HFFc6 (cell line): ENCODE measurements around the gene CD44. TPM values are rescaled to one million over a fixed set of nuclear protein-coding genes. Genes with fewer than 3 reads are reported as not detected.

ENCODE experiments used
- DNase-seq: peaks from one replicate; pipeline ENCODE4 v3.0.0-alpha.2; 2018
- H3K27ac Mint-ChIP-seq: 2 replicates; pipeline ENCODE4 v1.8.0; 2020; ENCODE audit warnings: mild to moderate bottlenecking, mixed read lengths
- H3K27me3 Mint-ChIP-seq: 2 replicates; pipeline ENCODE4 v1.8.0; 2021; ENCODE audit warnings: mild to moderate bottlenecking, moderate library complexity, mixed read lengths; ENCODE audit not compliant: insufficient read depth
- H3K36me3 Mint-ChIP-seq: 2 replicates; pipeline ENCODE4 v1.8.0; 2021; ENCODE audit warnings: low read depth, mixed read lengths
- H3K4me1 Mint-ChIP-seq: 2 replicates; pipeline ENCODE4 v1.8.0; 2020; ENCODE audit warnings: low read depth, mixed read lengths
- H3K4me3 Mint-ChIP-seq: 2 replicates; pipeline ENCODE4 v1.8.0; 2020; ENCODE audit warnings: mild to moderate bottlenecking, moderate library complexity, mixed read lengths
- H3K9me3 Mint-ChIP-seq: 2 replicates; pipeline ENCODE4 v1.8.0; 2020; ENCODE audit warnings: mild to moderate bottlenecking, mixed read lengths
- CTCF ChIP-seq: fragments of 200-600 bp; sonication (generic); IDR thresholded peaks from 2 replicates; pipeline ENCODE4 v1.5.0; 2021; ENCODE audit warnings: antibody characterized with exemption, mild to moderate bottlenecking
- total RNA-seq, 6 experiments: library from RNA; stranded (reverse); fragmentation: NEBNext Ultra II Directional; extraction: Animal tissue kit (Norgen Biotek cat#: 25700); gene quantifications; 2 replicates in 1 of 6; 3 replicates in 5 of 6; pipeline ENCODE4 v1.2.3, GENCODE V29; 2021

The CD44 gene
- total RNA-seq, 6 experiments from 2014 or later = 1,912 to 2,221 (median 2,175) TPM

- DNase-seq = no peak
- H3K27ac Mint-ChIP-seq = no peak overlapping the region
Observed at GRCh38 chr11:35112846-35113105, 26.2 kb upstream of the CD44 start.

GRCh38 chr11:35114906-35115687 is 23.9 kb upstream of the CD44 start:
- H3K9me3 Mint-ChIP-seq = no peaks in the 10 kb centered on the region
- H3K27me3 Mint-ChIP-seq = peaks cover 4% of the 10 kb centered on the region
- H3K4me1 Mint-ChIP-seq = peaks cover 49% of the 10 kb centered on the region
- DNase-seq = no peak
- H3K4me3 Mint-ChIP-seq = no peak overlapping the region
- no peak overlapping the region for H3K27ac Mint-ChIP-seq
- no peaks in the 10 kb centered on the region for H3K36me3 Mint-ChIP-seq
- TF ChIP-seq CTCF = no peak

More at GRCh38 chr11:35112846-35113105, 26.2 kb upstream of the CD44 start:
- no peak overlapping the region for H3K4me3 Mint-ChIP-seq
- no peaks in the 10 kb centered on the region for H3K36me3 Mint-ChIP-seq
- no peak for TF ChIP-seq CTCF
- peaks cover 57% of the 10 kb centered on the region for H3K4me1 Mint-ChIP-seq
- H3K9me3 Mint-ChIP-seq = no peaks in the 10 kb centered on the region
- H3K27me3 Mint-ChIP-seq = peaks cover 2% of the 10 kb centered on the region; the same call in 1 of the 2 replicates

DNA sequence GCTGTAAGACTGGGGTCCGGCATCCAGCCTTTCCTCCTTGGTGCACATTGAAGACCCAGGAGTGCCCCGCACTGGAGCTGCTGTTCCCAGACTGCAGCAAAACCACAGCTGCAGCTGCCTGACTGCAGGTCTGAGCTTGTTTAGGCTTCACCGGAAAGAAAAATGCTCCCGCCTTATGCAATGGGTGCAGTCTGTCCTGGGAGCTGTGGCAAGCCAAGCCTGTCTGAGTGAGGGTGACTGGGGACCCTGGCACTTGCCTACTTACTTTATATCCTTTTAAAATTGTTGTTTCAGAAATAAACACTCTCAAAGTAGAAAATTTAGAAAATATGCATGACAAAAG is 23.3 kb upstream of the CD44 start:
- TF ChIP-seq CTCF = no peak
- Mint-ChIP-seq H3K4me3 (no peak overlapping the region), H3K36me3 (no peaks in the 10 kb centered on the region), H3K27ac (no peak overlapping the region), H3K9me3 (no peaks in the 10 kb centered on the region), H3K27me3 (peaks cover 4% of the 10 kb centered on the region), H3K4me1 (peaks cover 43% of the 10 kb centered on the region)
- DNase-seq = no peak

DNA sequence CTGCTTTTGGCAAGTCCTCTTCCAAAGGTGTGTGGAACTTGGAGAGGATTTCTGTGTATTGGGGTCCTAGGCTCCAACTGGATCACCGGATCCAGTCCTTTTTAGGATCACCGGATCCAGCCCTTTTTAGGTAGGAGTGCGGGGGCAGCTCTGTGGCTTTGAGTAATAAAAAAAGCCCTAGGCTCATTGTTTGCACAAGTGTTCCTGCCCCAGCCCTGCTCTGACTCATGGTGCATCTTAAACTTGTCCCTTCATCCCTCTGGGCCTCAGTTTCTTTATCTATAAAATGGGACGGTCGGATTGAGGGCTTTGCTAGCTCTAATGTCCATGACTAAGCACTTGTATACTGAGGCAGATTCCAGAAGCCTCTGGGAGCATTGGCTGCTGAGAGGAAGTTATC is 22.7 kb upstream of the CD44 start:
- Mint-ChIP-seq H3K4me3 (no peak overlapping the region), H3K4me1 (peaks cover 37% of the 10 kb centered on the region), H3K36me3 (no peaks in the 10 kb centered on the region), H3K27ac (no peak overlapping the region), H3K9me3 (no peaks in the 10 kb centered on the region), H3K27me3 (peaks cover 4% of the 10 kb centered on the region)
- TF ChIP-seq CTCF = no peak
- no peak for DNase-seq

DNA sequence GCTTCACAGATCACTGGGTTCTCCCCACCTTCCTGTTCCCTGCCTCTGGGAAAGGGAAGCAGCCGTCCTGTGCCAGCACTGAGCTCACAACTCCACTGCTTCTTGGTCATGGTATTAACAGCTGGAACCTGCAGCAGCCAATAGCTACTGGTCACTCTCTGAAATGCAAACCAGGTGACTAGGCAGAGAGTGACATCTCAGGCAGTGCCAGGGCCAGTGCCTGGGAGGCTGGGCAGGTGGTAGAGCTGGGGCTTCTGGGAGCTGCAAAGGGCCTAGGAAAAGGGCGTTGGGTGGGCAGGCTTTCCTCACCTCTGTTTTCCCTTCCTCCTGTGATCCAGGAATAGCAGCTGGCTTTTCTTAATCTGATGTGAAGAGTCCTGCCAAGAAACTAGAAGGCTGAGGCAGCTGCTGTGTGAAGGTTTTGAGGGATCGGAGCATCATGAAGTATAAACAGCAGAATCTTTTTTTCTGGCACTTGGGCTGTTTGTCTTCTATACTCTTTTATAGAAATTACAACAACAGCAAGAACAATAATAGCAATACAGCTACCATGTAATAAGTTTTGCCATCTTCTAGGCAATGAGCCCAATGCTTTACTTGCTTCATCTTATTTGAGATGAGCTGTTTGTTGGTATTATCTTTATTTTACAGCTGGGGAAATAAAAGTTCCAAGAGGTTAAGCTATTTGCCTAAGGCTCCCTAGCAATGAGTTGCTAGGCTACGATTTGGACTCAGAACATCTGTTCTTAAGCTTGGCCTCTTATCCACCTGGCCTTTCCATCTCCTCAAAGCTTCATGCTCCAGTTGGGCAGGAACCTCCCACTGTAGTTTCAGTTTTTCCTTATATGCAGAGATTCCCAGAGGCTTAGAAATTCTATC is 22.0 kb upstream of the CD44 start:
- Mint-ChIP-seq H3K4me3 (no peak overlapping the region), H3K4me1 (peaks cover 30% of the 10 kb centered on the region), H3K27me3 (peaks cover 4% of the 10 kb centered on the region), H3K9me3 (no peaks in the 10 kb centered on the region), H3K36me3 (no peaks in the 10 kb centered on the region), H3K27ac (no peak overlapping the region)
- DNase-seq = no peak
- no peak for TF ChIP-seq CTCF
